Left lung (tissue), 10 donors: ENCODE results near the gene DSCAML1. TPM values are rescaled to one million over a fixed set of nuclear protein-coding genes. Genes with fewer than 3 reads are reported as not detected.

Experiments
- ATAC-seq: fragments of 200-7000 bp; cut with Tn5 transposase; one replicate; pipeline ENCODE4 v1.9.1; 2020; ENCODE audit warnings: moderate library complexity
- DNase-seq, 4 donors: peaks; one replicate each; pipeline ENCODE4 v3.0.0-alpha.2; 2013 to 2020
- H3K27ac ChIP-seq, 2 donors: fragments of 200-600 bp; sonication (generic) in 1 of 2; one replicate each; pipeline versions ENCODE4 v1.5.0 to v1.8.0; 2020 to 2021
- H3K27me3 ChIP-seq, 2 donors: fragments of 200-600 bp; sonication (generic) in 1 of 2; one replicate each; pipeline versions ENCODE4 v1.5.0 to v1.8.0; 2020 to 2021
- H3K36me3 ChIP-seq, 2 donors: fragments of 200-600 bp; sonication (generic) in 1 of 2; one replicate each; pipeline versions ENCODE4 v1.5.0 to v1.8.0; 2020 to 2021
- H3K4me1 ChIP-seq, 2 donors: fragments of 200-600 bp; one replicate each; pipeline ENCODE4 v1.8.0; 2021
- H3K4me3 ChIP-seq, 2 donors: fragments of 200-600 bp; sonication (generic) in 1 of 2; one replicate each; pipeline versions ENCODE4 v1.5.0 to v1.8.0; 2020 to 2021; ENCODE audit warnings: mild to moderate bottlenecking in 1 of 2
- H3K9me3 ChIP-seq, 2 donors: fragments of 200-600 bp; sonication (generic) in 1 of 2; one replicate each; pipeline versions ENCODE4 v1.5.0 to v1.8.0; 2020 to 2021
- intact Hi-C, 2 donors: fragments of 100-400 bp; cut with DNase I; formaldehyde crosslinking; loops; one replicate each; pipeline versions ENCODE4 v1.11.2 to v1.14.2; 2022
- polyA plus RNA-seq, 6 donors: library from polyadenylated mRNA; unstranded; fragments of 120-200 nt; gene quantifications; one replicate each; pipeline ENCODE4 v1.2.1, GENCODE V29; 2013; ENCODE audit not compliant: insufficient read length in 6 of 6
- total RNA-seq, 2 donors: library from RNA; stranded (reverse); fragmentation: NEBNext Ultra II Directional; extraction: Animal tissue kit (Norgen Biotek cat#: 25700); gene quantifications; one replicate each; pipeline ENCODE4 v1.2.1, GENCODE V29; 2021
- TF ChIP-seq, protein P1 (sequence below), 2 donors: fragments of 200-600 bp; sonication (generic) in 1 of 2; IDR thresholded peaks; one replicate each; pipeline versions ENCODE4 v1.5.0 to v1.8.0; 2021; ENCODE audit warnings: antibody characterized with exemption in 2 of 2
- donor health status: DM: no; HTN: yes; CAD: no.
- donor health status: DM: no; HTN: no; CAD: no.

DSCAML1 gene
- total and polyA plus RNA-seq, 8 donors, result 0.35 to 1.8 (median 1.2) TPM

DNA sequence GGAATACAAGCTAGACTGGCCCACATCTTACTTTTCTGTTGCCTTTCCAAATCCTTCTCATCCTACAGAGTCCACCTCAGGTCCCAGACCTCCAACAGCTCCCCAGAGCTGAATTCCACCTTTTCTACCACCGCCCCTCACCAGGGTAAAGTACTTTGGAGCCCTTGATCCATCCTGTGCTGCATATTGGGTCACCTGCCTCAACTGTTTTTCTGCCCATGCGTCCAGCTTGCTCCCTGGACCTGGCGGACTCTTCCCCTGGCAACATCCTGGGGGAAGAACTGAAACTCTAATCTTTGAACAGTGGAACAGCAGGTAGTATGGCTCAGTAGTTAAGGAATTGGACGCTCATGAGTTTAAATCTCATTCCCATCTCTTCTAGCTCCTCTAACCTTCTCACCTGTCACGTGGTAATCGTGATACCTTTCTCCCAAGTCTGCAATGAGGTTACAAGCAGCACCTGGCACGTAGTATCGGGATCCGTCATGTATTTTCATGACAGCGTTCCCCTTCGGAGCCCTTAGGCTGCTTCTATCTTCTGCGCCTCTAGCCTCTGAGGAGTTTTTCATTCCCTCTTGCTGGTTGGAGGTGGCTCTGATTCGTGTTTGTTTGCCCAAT is 371.2 kb downstream of the DSCAML1 start:
- no peak for ATAC-seq

DNA sequence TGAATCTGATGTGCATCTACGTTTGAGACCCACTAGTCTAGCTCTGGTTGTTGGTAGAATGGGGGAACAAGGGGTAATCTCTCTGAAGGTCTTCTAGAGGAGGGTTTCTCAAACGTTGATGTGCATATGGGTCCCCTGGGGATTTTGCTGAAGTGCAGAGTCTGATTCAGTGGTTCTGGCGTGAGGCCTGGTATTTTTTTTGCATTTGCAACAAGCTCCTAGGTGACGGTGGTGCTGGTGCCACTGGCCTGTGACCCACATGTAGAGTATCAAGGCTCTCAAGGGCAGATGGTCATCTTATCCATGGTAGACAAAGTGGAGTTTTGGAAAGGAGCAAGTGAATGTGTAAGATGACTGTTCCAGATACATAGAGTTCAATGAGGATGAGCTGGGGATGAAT is 372.2 kb downstream of the DSCAML1 start:
- no peak overlapping the region for H3K27ac ChIP-seq
- no peak overlapping the region for H3K4me3 ChIP-seq
- DNase-seq, result no peak
- no peaks in the 10 kb centered on the region for H3K9me3 ChIP-seq
- no peaks in the 10 kb centered on the region for H3K36me3 ChIP-seq
- TF ChIP-seq, protein P1, sequence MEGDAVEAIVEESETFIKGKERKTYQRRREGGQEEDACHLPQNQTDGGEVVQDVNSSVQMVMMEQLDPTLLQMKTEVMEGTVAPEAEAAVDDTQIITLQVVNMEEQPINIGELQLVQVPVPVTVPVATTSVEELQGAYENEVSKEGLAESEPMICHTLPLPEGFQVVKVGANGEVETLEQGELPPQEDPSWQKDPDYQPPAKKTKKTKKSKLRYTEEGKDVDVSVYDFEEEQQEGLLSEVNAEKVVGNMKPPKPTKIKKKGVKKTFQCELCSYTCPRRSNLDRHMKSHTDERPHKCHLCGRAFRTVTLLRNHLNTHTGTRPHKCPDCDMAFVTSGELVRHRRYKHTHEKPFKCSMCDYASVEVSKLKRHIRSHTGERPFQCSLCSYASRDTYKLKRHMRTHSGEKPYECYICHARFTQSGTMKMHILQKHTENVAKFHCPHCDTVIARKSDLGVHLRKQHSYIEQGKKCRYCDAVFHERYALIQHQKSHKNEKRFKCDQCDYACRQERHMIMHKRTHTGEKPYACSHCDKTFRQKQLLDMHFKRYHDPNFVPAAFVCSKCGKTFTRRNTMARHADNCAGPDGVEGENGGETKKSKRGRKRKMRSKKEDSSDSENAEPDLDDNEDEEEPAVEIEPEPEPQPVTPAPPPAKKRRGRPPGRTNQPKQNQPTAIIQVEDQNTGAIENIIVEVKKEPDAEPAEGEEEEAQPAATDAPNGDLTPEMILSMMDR (IDR thresholded peaks at IDR 0.05), result no peak
- peaks cover 0 to 3% of the 10 kb centered on the region in 2 donors for H3K4me1 ChIP-seq
- no peak for ATAC-seq
- intact Hi-C loops, result loop anchor here in 1 of 2 donors (10.0 kb wide), 1 partner anchor 380 kb away; no protein-coding TSS in a partner anchor
- peaks cover 0 to 6% of the 10 kb centered on the region in 2 donors for H3K27me3 ChIP-seq

More for the DNA sequence above, 371.2 kb downstream of the DSCAML1 start:
- no peaks in the 10 kb centered on the region for H3K36me3 ChIP-seq
- no peak overlapping the region for H3K4me3 ChIP-seq
- peaks cover 0 to 6% of the 10 kb centered on the region in 2 donors for H3K27me3 ChIP-seq
- no peak overlapping the region for H3K27ac ChIP-seq
- H3K9me3 ChIP-seq, result no peaks in the 10 kb centered on the region
- peak in 1 of 4 donors; percentile 2 for DNase-seq
- TF ChIP-seq, protein P1 (IDR thresholded peaks at IDR 0.05), result no peak
- H3K4me1 ChIP-seq, result peaks cover 0 to 3% of the 10 kb centered on the region in 2 donors
- intact Hi-C loops, result loop anchor here in 1 of 2 donors (10.0 kb wide), 1 partner anchor 379 kb away; no protein-coding TSS in a partner anchor

DNA sequence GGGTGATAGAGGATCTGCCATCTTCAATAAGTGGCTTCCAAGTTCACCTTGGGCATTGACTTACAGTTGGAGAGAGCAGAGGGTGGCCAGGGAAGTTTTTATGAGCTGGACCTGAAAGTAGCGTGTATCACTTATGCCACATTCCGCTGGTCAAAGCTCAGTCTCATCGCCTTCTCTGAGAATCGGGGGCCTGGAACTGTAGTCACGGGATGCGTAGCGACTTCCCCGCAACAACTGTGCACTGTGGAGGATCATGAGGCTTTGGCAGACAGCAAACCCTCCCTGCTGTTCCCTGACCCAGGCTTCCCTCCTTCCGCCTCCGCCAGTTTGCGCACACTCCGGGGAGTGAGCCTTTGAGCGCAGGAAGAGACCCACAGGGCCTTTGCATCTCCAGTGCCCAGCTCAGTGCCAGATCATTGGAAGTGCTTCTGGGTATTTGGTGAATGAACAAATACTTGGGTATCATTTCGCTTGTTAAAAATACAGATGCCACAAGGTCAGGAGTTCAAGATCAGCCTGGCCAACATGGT is 373.9 kb downstream of the DSCAML1 start:
- no peaks in the 10 kb centered on the region for H3K36me3 ChIP-seq
- TF ChIP-seq, protein P1 (IDR thresholded peaks at IDR 0.05), result no peak
- H3K27me3 ChIP-seq, result peaks cover 0 to 6% of the 10 kb centered on the region in 2 donors
- H3K9me3 ChIP-seq, result no peaks in the 10 kb centered on the region
- ATAC-seq (no peak), DNase-seq (peak in 1 of 4 donors; percentile 4)
- intact Hi-C loops, result loop anchor here in 1 of 2 donors (10.0 kb wide), 1 partner anchor 382 kb away; no protein-coding TSS in a partner anchor
- H3K27ac ChIP-seq, result no peak overlapping the region
- H3K4me3 ChIP-seq, result no peak overlapping the region
- peaks cover 0 to 3% of the 10 kb centered on the region in 2 donors for H3K4me1 ChIP-seq

DNA sequence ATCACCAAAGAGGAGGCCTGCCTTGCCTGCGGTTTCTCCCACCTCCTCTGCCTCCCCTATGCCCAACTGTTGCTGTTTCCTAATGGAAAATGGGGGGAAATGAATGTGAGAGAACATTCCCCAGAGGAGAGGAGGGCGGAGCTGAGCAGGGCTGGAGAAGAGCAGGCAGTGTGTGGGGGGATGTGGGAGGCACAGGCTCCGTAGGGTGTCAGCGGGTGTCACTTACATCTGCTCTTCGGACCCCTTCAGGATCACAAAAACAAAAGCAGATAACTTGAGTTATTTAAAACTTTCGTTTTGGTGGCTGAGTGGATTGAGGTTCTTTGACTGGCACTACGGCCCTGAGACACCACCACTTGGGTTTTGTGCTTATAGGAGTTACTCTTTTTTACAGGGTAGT is 375.5 kb downstream of the DSCAML1 start:
- peaks cover 0 to 3% of the 10 kb centered on the region in 2 donors for H3K4me1 ChIP-seq
- no peaks in the 10 kb centered on the region for H3K36me3 ChIP-seq
- intact Hi-C loops, result loop anchor here in 1 of 2 donors (10.0 kb wide), 1 partner anchor 383 kb away; no protein-coding TSS in a partner anchor
- DNase-seq, result peak in 1 of 4 donors; percentile 18
- no peaks in the 10 kb centered on the region for H3K9me3 ChIP-seq
- TF ChIP-seq, protein P1 (IDR thresholded peaks at IDR 0.05), result no peak
- peaks cover 0 to 14% of the 10 kb centered on the region in 2 donors for H3K27me3 ChIP-seq
- no peak for ATAC-seq
- no peak overlapping the region for H3K4me3 ChIP-seq
- no peak overlapping the region for H3K27ac ChIP-seq

DNA sequence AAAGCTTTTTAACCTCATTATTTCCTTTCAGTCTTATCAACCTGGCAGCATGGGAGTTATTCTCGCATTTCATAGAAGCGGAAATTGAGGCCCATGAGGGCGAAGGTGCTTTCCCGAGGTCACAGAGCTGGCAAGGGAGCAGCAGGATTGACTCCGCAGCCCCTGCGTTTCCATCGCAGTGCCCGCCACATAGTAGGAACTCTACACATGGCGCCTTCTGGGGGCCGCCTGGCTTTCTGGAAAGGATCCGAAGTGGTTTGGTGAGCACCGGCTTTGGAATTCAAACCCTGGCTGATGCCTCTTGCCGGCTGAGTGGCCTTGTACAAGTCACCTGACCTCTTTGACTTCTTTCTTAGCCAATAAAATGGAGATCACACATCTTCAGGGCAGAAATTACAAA is 376.0 kb downstream of the DSCAML1 start:
- intact Hi-C loops, result loop anchor here in 1 of 2 donors (10.0 kb wide), 1 partner anchor 384 kb away; no protein-coding TSS in a partner anchor
- Histone ChIP-seq H3K4me1 (no peaks in the 10 kb centered on the region), H3K4me3 (no peak overlapping the region), H3K27ac (no peak overlapping the region), H3K36me3 (no peaks in the 10 kb centered on the region), H3K9me3 (no peaks in the 10 kb centered on the region), H3K27me3 (peaks cover 0 to 11% of the 10 kb centered on the region in 2 donors)
- no peak for ATAC-seq
- DNase-seq, result peak in 1 of 4 donors; percentile 16
- TF ChIP-seq, protein P1 (IDR thresholded peaks at IDR 0.05), result no peak
